Esophagus squamous epithelium (tissue), 5 donors: ENCODE measurements around the gene LTBP1. TPM values are rescaled to one million over a fixed set of nuclear protein-coding genes. Genes with fewer than 3 reads are reported as not detected.

Experiments used
- DNase-seq: peaks from one replicate; lab custom pipeline; 2025; lab: John Stamatoyannopoulos, UW
- H3K27ac ChIP-seq, 4 donors: fragments of 200-600 bp; sonication (generic); one replicate each; pipeline ENCODE4 v1.5.1; 2016 to 2019; ENCODE audit warnings: mild to moderate bottlenecking in 1 of 4
- H3K27me3 ChIP-seq, 4 donors: fragments of 200-600 bp; sonication (generic); 1 replicate in 3 of 4; 2 replicates in 1 of 4; pipeline versions ENCODE4 v1.5.1 to v1.6.0; 2017 to 2021; ENCODE audit warnings: antibody characterized with exemption in 1 of 4
- H3K36me3 ChIP-seq, 3 donors: fragments of 200-600 bp; sonication (generic); one replicate each; pipeline ENCODE4 v1.5.1; 2016 to 2019
- H3K4me1 ChIP-seq, 3 donors: fragments of 200-600 bp; sonication (generic); one replicate each; pipeline ENCODE4 v1.5.1; 2017 to 2019
- H3K4me3 ChIP-seq, 4 donors: fragments of 200-600 bp; sonication (generic); 1 replicate in 3 of 4; 2 replicates in 1 of 4; pipeline ENCODE4 v1.5.1; 2016 to 2019; ENCODE audit warnings: mild to moderate bottlenecking in 2 of 4, moderate library complexity in 1 of 4
- H3K9me3 ChIP-seq, 3 donors: fragments of 200-600 bp; sonication (generic); one replicate each; pipeline ENCODE4 v1.5.1; 2016 to 2019
- POLR2A ChIP-seq, 4 donors: fragments of 450-650 bp; IDR thresholded peaks; one replicate each; pipeline ENCODE4 v1.6.1; 2017; ENCODE audit warnings: antibody characterized with exemption in 4 of 4, mild to moderate bottlenecking in 4 of 4, moderate library complexity in 3 of 4
- WGBS, 2 donors: methylation state at CpG; one replicate each; pipeline ENCODE4 v1.1.5; 2018; 5-methylcytosine and 5-hydroxymethylcytosine counted together
- intact Hi-C: fragments of 100-400 bp; cut with DNase I; formaldehyde crosslinking; loops from one replicate; pipeline ENCODE4 v1.15.0; 2022
- total RNA-seq, 4 donors: library from RNA; depleted of rRNA; stranded (reverse); fragments of >200 nt; gene quantifications; one replicate each; pipeline ENCODE4 v1.1.0, GENCODE V29; 2016
- TF ChIP-seq, protein P1 (sequence below), 6 experiments: fragments of 450-650 bp in 4 of 6; fragments of 200-600 bp in 2 of 6; sonication (generic) in 2 of 6; IDR thresholded peaks; one replicate each; pipeline ENCODE4 v1.5.1; 2016 to 2019; ENCODE audit warnings: antibody characterized with exemption in 6 of 6, mild to moderate bottlenecking in 4 of 6, moderate library complexity in 4 of 6
- donor health status: DM: yes; HTN: yes; CAD: no.

The LTBP1 gene
- total RNA-seq, 4 donors from 2014 or later = 5.5 to 69.4 (median 32.6) TPM

GRCh38 chr2:33212151-33212550, 265.4 kb downstream of the LTBP1 start:
- DNase-seq = no peak
- intact Hi-C loops = no loop called here
- no peak overlapping the region for H3K4me3 ChIP-seq
- 51 to 57% methylated on average over 3 of the region's 3 CpGs for WGBS, 2 donors
- H3K36me3 ChIP-seq = no peaks in the 10 kb centered on the region
- no peaks in the 10 kb centered on the region for H3K9me3 ChIP-seq
- H3K27me3 ChIP-seq = no peaks in the 10 kb centered on the region
- peak overlapping the region in 2 of 4 donors; percentile 56 for H3K27ac ChIP-seq
- no peak for TF ChIP-seq POLR2A (IDR thresholded peaks at IDR 0.05)
- peaks cover 0 to 20% (median 17%) of the 10 kb centered on the region in 3 donors for H3K4me1 ChIP-seq

GRCh38 chr2:33213244-33213643, 266.5 kb downstream of the LTBP1 start:
- H3K4me3 ChIP-seq = no peak overlapping the region
- no peaks in the 10 kb centered on the region for H3K9me3 ChIP-seq
- intact Hi-C loops = no loop called here
- H3K36me3 ChIP-seq = no peaks in the 10 kb centered on the region
- no peak overlapping the region for H3K27ac ChIP-seq
- H3K27me3 ChIP-seq = no peaks in the 10 kb centered on the region
- H3K4me1 ChIP-seq = peaks cover 0 to 24% (median 18%) of the 10 kb centered on the region in 3 donors
- WGBS, 2 donors = 88 to 96% methylated on average over 3 of the region's 3 CpGs
- TF ChIP-seq POLR2A (IDR thresholded peaks at IDR 0.05) = no peak
- TF ChIP-seq, protein P1, sequence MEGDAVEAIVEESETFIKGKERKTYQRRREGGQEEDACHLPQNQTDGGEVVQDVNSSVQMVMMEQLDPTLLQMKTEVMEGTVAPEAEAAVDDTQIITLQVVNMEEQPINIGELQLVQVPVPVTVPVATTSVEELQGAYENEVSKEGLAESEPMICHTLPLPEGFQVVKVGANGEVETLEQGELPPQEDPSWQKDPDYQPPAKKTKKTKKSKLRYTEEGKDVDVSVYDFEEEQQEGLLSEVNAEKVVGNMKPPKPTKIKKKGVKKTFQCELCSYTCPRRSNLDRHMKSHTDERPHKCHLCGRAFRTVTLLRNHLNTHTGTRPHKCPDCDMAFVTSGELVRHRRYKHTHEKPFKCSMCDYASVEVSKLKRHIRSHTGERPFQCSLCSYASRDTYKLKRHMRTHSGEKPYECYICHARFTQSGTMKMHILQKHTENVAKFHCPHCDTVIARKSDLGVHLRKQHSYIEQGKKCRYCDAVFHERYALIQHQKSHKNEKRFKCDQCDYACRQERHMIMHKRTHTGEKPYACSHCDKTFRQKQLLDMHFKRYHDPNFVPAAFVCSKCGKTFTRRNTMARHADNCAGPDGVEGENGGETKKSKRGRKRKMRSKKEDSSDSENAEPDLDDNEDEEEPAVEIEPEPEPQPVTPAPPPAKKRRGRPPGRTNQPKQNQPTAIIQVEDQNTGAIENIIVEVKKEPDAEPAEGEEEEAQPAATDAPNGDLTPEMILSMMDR (IDR thresholded peaks at IDR 0.05) = no peak
- DNase-seq = no peak

GRCh38 chr2:33213648-33214047, 266.9 kb downstream of the LTBP1 start:
- no peak overlapping the region for H3K4me3 ChIP-seq
- peaks cover 0 to 24% (median 18%) of the 10 kb centered on the region in 3 donors for H3K4me1 ChIP-seq
- no peaks in the 10 kb centered on the region for H3K9me3 ChIP-seq
- no peak overlapping the region for H3K27ac ChIP-seq
- no peaks in the 10 kb centered on the region for H3K27me3 ChIP-seq
- DNase-seq = no peak
- TF ChIP-seq POLR2A (IDR thresholded peaks at IDR 0.05) = no peak
- TF ChIP-seq, protein P1 (IDR thresholded peaks at IDR 0.05) = no peak
- intact Hi-C loops = no loop called here
- WGBS, 2 donors = 87 to 89% methylated on average over 2 of the region's 2 CpGs
- H3K36me3 ChIP-seq = no peaks in the 10 kb centered on the region

DNA sequence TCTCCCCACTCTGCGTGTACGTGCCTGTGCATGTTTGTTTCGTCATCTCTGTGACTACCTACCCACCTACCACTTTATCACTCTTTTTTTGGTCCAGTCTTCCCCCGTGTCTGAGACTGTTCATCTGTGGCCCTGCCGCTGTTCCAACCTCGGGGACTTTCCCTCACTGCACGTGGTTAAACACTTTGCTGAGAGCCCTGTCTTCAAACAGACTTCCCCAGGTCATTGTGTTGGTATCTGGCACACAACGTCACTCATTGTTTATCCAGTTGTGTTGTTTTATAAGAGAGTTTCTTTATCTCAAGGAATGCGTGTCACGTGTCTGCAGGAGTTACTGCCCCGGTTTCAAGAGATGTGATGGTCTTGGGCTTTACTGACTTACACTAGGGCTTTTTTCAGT, 267.7 kb downstream of the LTBP1 start:
- no peak for DNase-seq
- intact Hi-C loops = no loop called here
- no peaks in the 10 kb centered on the region for H3K9me3 ChIP-seq
- H3K4me3 ChIP-seq = no peak overlapping the region
- no peaks in the 10 kb centered on the region for H3K27me3 ChIP-seq
- TF ChIP-seq, protein P1 (IDR thresholded peaks at IDR 0.05) = no peak
- TF ChIP-seq POLR2A (IDR thresholded peaks at IDR 0.05) = no peak
- 59 to 66% methylated on average over 11 of the region's 11 CpGs for WGBS, 2 donors
- H3K4me1 ChIP-seq = peaks cover 0 to 24% (median 18%) of the 10 kb centered on the region in 3 donors
- H3K27ac ChIP-seq = no peak overlapping the region
- no peaks in the 10 kb centered on the region for H3K36me3 ChIP-seq

- TF ChIP-seq POLR2A (IDR thresholded peaks at IDR 0.05) = no peak
- TF ChIP-seq, protein P1 (IDR thresholded peaks at IDR 0.05) = no peak
- Histone ChIP-seq H3K9me3 (no peaks in the 10 kb centered on the region), H3K36me3 (no peaks in the 10 kb centered on the region), H3K27ac (no peak overlapping the region), H3K4me3 (no peak overlapping the region), H3K4me1 (peaks cover 0 to 24% (median 18%) of the 10 kb centered on the region in 3 donors), H3K27me3 (no peaks in the 10 kb centered on the region)
- intact Hi-C loops = no loop called here
- WGBS, 2 donors = 85 to 86% methylated on average over 6 of the region's 6 CpGs
- no peak for DNase-seq
Measured at GRCh38 chr2:33214857-33215256, 268.1 kb downstream of the LTBP1 start.

DNA sequence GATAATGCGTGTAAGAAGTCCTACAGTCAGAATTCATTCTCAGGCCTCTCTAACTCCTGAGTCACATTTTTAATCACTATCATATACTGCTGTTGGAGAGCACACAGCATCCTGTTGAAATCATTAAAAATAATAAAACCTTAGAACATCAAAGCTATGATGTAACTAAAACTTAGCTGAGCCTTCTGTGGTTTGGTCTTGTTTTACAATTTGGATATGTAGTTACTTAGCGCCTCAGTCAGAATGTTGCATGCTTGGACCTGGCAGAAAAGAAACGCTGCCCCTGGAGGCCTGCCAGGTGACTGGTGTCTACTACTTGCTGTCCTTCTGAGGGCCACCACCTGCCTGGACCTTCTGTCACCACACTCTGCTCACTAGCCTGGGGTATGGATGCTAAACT, 268.5 kb downstream of the LTBP1 start:
- 59 to 60% methylated on average over 3 of the region's 3 CpGs for WGBS, 2 donors
- intact Hi-C loops = no loop called here
- peaks cover 0 to 23% (median 18%) of the 10 kb centered on the region in 3 donors for H3K4me1 ChIP-seq
- DNase-seq = no peak
- no peak overlapping the region for H3K4me3 ChIP-seq
- no peaks in the 10 kb centered on the region for H3K27me3 ChIP-seq
- H3K9me3 ChIP-seq = no peaks in the 10 kb centered on the region
- H3K27ac ChIP-seq = no peak overlapping the region
- no peaks in the 10 kb centered on the region for H3K36me3 ChIP-seq
- TF ChIP-seq POLR2A (IDR thresholded peaks at IDR 0.05) = no peak
- TF ChIP-seq, protein P1 (IDR thresholded peaks at IDR 0.05) = no peak
